Stimulated activated CD4-positive, alpha-beta T cell treated with anti-CD3 and anti-CD28 coated beads, Interleukin-1b, Interleukin-23, amount 100 ng/mL, for 48 hours (primary cell): Measurements from ENCODE around the gene STAT5A.
"Not testable (repeated sequence)": the region's sequence is repeated elsewhere in the genome, so short reads cannot be mapped to it uniquely, and the experiment has no call there.

Experiments
- DNase-seq: peaks from one replicate; pipeline ENCODE4 v3.0.0-alpha.2; 2020

The STAT5A gene

GRCh38 chr17:42286411-42287221, 1.7 kb upstream of the STAT5A start:
- DNase-seq: no peak

- peak; percentile 63 for DNase-seq
Measured at GRCh38 chr17:42287305-42287976, 857 bp upstream of the STAT5A start.

DNA sequence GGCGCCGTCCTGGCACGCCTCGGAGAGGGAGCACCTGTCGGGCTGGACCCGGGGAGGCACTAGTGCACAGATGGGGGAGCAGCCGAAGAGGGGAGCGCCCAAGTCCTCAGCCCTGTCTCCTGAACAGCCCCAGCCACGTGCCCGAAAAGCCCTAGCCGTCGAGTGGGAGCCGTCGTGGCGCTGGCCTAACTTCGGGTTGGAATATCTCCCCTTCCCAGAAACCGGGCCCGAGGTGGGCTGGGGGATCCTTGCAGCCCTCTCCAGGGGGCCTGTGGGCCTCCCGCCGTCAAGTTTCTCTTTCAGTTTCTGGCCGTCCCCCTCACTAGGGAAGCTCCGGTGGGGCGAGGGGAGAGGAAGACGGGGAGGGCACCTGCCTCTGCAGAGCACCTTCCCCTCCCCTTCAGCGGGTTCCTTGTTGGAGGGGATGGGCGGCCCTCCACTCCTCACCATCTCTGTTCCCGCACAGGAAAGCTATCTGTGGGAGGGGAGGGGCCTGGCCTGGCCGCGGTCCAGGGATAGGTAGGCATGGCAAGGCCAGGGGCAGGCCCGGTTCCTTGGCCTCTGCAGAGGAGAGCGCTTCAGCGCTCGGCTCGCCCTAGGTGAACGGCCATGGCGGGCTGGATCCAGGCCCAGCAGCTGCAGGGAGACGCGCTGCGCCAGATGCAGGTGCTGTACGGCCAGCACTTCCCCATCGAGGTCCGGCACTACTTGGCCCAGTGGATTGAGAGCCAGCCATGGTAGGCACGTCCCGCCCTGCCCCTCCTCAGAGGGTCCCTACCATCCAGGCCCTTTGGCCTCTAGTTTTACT, 709 bp downstream of the STAT5A start:
- peak; percentile 58 for DNase-seq

DNA sequence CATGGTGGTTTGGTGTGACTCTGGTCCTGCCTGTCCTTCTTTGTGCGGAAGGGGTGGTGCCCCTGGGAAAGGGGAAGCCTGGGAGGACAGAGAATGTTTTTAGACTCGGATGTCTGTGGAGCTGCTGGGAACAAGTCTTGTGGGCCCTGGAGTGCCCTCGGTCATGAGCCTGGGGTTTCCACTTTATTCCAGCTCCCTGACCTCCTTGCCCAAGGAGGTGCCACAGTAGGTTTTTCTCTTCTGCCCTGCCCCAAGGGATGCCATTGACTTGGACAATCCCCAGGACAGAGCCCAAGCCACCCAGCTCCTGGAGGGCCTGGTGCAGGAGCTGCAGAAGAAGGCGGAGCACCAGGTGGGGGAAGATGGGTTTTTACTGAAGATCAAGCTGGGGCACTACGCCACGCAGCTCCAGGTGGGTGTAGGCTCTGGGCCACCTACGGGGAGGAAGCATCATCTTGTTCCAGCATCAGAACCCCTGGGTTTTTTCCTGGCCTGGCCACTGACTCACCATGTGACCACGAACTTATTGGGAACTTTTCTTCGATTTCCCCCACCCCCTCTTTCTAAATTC, 1.4 kb downstream of the STAT5A start:
- DNase-seq: peak; percentile 72

DNA sequence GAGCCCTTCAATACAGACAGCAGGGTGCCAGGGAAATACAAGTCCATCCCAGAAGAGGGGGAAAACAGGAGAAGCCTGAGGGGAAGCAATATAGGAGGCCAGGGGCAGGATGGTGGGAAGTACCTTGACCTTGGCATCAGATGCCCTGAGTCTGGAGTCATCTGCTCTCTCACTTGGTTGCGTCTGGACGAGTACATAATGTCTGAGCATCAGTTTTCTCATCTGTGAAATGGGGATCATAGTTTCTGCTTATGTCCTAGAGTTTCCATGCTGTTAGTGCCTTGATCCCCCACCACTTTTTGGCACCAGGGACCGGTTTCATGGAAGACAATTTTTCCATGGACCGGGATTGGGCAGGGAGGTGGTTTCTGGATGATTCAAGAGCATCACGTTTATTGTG, 2.3 kb downstream of the STAT5A start:
- DNase-seq: no peak

- no peak for DNase-seq
Measured at GRCh38 chr17:42291129-42291528, 2.8 kb downstream of the STAT5A start.

DNA sequence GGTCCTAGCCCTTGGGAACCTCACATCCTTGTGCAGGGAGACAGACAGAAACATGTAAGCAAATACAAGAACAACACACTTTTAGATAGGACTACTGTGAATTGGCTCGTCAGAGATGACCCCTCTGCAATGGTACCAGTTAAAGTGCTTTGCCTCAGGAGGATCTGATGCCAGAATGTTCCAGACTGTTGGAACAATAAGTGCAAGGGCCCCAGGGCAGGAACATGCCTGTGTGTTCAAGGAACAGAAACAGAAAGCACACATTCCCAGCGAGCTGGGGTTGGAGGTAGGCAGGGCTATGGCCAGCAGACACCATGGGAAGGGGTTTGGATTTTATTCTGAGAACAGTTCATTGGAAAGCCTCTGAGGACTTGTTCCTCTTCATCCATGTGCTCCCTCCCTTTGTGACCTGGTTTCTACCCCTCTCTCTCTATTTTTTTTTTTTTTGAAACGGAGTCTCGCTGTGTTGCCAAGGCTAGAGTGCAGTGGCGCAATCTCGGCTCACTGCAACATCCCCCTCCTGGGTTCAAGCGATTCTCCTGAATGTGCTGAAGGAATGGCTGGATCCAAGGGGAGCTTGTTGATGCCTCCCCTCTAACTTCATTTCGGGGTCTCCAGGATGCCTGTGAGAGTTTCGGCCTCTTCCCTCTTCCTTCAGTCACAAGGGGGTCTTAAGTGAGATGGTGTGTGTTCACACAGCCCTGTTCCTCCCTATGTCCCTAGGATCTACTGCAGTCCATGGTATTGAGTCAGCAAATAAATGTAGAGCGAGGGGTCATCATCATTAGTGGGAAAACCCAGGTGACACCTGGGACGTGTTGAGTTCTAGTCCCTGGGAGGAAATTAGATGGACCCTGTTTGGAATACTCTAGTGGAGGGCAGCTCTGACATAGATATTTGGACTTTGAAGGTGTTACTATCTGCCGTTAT, 6.4 kb downstream of the STAT5A start:
- DNase-seq: no peak

GRCh38 chr17:42296012-42296411, 7.7 kb downstream of the STAT5A start:
- no peak for DNase-seq

- not testable (repeated sequence) for DNase-seq
Measured at GRCh38 chr17:42297775-42298174, 9.5 kb downstream of the STAT5A start.

- DNase-seq: not testable (repeated sequence)
Measured at GRCh38 chr17:42299361-42299760, 11.1 kb downstream of the STAT5A start.

DNA sequence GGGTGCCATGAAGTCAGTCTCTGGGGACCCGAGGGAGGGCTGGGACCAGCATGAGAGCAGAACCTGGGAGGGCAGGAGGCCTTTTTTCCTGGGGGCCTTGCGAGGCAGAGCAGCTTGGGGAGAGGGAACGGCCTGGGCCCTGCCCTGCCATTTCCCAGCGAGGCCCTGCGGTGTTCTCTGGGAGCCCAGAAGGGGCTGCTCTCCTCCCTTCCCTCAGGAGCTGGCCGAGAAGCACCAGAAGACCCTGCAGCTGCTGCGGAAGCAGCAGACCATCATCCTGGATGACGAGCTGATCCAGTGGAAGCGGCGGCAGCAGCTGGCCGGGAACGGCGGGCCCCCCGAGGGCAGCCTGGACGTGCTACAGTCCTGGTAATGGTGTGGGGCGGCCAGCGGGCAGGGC, 11.6 kb downstream of the STAT5A start:
- DNase-seq: not testable (repeated sequence)

- no peak for DNase-seq
Measured at GRCh38 chr17:42301022-42301421, 12.7 kb downstream of the STAT5A start.

DNA sequence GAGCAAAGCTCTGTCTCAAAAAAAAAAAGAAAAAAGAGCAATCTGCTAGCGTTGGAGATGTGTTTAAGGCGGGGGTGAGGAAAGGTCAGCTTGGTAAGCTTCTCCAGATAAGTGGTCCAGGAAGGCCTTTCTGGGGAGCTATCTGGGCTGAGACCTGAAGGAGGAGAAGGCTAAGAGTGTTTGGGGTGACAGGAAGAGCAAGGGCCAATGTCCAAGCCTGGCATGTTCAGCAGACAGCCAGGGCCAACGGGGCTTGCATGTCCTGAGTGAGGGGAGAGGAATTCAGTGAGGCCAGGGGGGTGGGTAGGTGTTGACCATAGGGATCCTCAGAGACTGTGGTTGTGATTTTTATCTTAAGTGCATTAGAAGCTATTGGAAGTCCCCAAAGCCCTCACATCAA, 15.4 kb downstream of the STAT5A start:
- no peak for DNase-seq

GRCh38 chr17:42304187-42305030, 16.1 kb downstream of the STAT5A start:
- DNase-seq: no peak

- DNase-seq: not testable (repeated sequence)
Measured at GRCh38 chr17:42305031-42305330, 16.7 kb downstream of the STAT5A start.

DNA sequence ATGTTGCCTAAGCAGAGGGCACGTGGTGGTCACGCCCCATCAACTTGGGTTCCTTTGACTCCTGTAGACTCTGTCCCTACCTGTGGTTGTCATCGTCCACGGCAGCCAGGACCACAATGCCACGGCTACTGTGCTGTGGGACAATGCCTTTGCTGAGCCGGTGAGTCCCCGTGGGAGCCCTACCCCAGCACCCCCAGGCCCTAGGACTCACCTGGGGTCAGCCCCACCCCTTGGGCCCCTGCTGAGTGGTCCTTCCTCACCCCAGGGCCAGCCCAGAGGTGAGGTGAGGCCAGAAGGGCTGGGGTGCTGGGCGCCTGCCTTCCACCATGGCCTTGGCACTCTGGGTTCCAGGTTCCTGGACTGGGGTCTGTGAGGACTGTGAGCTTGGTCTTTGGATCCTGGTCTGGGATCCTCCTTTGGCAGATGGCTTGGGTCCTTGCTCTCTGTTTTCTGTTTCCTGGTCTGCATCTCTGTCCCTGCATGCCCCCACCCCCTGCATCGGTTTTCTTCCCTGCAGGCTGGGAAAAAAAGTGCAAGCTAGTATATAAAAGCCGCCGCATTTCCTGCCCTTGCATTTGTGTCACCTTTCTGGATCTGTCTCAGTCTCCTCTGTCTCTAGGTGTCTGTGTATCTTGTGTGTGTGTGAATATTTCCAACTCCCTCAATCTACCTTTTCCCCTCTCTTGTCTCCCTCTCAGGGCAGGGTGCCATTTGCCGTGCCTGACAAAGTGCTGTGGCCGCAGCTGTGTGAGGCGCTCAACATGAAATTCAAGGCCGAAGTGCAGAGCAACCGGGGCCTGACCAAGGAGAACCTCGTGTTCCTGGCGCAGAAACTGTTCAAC, 17.5 kb downstream of the STAT5A start:
- no peak for DNase-seq

DNA sequence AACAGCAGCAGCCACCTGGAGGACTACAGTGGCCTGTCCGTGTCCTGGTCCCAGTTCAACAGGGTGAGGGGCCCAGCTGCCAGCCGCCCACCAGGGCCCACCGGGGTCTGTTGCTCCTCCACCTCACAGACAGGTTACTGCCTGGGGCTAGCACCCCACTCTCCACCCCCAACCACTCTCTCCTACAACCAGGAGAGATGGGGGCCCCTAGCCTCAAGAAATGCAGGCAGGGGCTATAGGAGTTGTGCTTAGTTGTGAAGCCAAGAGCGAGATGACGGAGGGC, 18.0 kb downstream of the STAT5A start:
- no peak for DNase-seq

- DNase-seq: no peak
Measured at GRCh38 chr17:42307362-42307927, 19.1 kb downstream of the STAT5A start.

DNA sequence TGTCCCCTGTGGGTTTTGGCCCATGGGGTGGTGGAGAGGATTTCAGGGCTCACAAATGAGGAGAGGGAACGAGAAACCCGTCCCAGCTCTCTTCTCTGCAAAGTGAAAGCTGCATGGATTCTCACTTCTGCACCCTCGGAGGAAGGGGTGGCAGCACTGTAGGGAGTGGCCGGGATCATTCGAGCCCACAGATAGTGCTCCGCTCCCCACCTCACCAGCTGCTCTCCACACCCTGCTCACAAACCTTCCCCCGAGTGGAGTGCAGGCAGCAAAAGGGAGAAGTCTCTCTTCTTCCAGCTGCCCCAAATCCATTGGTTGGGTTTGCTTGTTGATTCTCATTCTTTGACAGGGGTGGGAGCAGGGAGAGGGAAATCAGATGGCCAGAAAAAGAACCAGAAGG, 20.1 kb downstream of the STAT5A start:
- no peak for DNase-seq

- no peak for DNase-seq
Measured at GRCh38 chr17:42309142-42309541, 20.8 kb downstream of the STAT5A start.
